ENCODE data around the gene CD109. TPM values are rescaled to one million over a fixed set of nuclear protein-coding genes. Genes with fewer than 3 reads are reported as not detected.
A peak's percentile ranks its signal among the peaks of the same experiment; 100 is the strongest.

The CD109 gene
- total and polyA plus RNA-seq, 11 donors = 1.9 to 30.5 (median 10.7) TPM

GRCh38 chr6:73733791-73734190 is 37.8 kb downstream of the CD109 start:
- H3K4me3 ChIP-seq = no peak overlapping the region
- 83 to 91% (median 88%) methylated on average over 3 to 6 of the region's 6 CpGs for WGBS, 4 donors
- no peaks in the 10 kb centered on the region for H3K9me3 ChIP-seq
- no peak overlapping the region for H3K27ac ChIP-seq
- ATAC-seq (no peak), DNase-seq (no peak)
- intact Hi-C loops (cut with DNase I) = loop anchor here in 9 of 10 donors (1.0 to 10.0 kb wide), 5 partner anchors 57 to 219 kb away; no protein-coding TSS in a partner anchor
- TF ChIP-seq POLR2A (IDR thresholded peaks at IDR 0.05) = no peak
- TF ChIP-seq, protein P1, sequence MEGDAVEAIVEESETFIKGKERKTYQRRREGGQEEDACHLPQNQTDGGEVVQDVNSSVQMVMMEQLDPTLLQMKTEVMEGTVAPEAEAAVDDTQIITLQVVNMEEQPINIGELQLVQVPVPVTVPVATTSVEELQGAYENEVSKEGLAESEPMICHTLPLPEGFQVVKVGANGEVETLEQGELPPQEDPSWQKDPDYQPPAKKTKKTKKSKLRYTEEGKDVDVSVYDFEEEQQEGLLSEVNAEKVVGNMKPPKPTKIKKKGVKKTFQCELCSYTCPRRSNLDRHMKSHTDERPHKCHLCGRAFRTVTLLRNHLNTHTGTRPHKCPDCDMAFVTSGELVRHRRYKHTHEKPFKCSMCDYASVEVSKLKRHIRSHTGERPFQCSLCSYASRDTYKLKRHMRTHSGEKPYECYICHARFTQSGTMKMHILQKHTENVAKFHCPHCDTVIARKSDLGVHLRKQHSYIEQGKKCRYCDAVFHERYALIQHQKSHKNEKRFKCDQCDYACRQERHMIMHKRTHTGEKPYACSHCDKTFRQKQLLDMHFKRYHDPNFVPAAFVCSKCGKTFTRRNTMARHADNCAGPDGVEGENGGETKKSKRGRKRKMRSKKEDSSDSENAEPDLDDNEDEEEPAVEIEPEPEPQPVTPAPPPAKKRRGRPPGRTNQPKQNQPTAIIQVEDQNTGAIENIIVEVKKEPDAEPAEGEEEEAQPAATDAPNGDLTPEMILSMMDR (IDR thresholded peaks at IDR 0.05) = no peak
- H3K36me3 ChIP-seq = peaks cover 0 to 12% (median 0%) of the 10 kb centered on the region in 9 donors
- H3K4me1 ChIP-seq = peaks cover 0 to 6% (median 0%) of the 10 kb centered on the region in 12 donors
- H3K27me3 ChIP-seq = no peaks in the 10 kb centered on the region

- no peak for ATAC-seq
- peaks cover 0 to 12% (median 0%) of the 10 kb centered on the region in 9 donors for H3K36me3 ChIP-seq
- intact Hi-C loops (cut with DNase I) = loop anchor here in 5 of 10 donors (5.0 to 10.0 kb wide), 5 partner anchors 218 to 1477 kb away; partner anchors contain the start of gene COL12A1 (in 3 of the 5)
- H3K4me3 ChIP-seq = no peak overlapping the region
- TF ChIP-seq, protein P1 (IDR thresholded peaks at IDR 0.05) = no peak
- no peak for TF ChIP-seq POLR2A (IDR thresholded peaks at IDR 0.05)
- H3K27ac ChIP-seq = no peak overlapping the region
- H3K9me3 ChIP-seq = no peaks in the 10 kb centered on the region
- peaks cover 0 to 11% (median 0%) of the 10 kb centered on the region in 12 donors for H3K4me1 ChIP-seq
- WGBS, 4 donors = 70 to 85% (median 75%) methylated on average over 2 of the region's 2 CpGs
- no peaks in the 10 kb centered on the region for H3K27me3 ChIP-seq
- DNase-seq = no peak
These were observed 38.9 kb downstream of the CD109 start for GRCh38 chr6:73734832-73735453.

DNA sequence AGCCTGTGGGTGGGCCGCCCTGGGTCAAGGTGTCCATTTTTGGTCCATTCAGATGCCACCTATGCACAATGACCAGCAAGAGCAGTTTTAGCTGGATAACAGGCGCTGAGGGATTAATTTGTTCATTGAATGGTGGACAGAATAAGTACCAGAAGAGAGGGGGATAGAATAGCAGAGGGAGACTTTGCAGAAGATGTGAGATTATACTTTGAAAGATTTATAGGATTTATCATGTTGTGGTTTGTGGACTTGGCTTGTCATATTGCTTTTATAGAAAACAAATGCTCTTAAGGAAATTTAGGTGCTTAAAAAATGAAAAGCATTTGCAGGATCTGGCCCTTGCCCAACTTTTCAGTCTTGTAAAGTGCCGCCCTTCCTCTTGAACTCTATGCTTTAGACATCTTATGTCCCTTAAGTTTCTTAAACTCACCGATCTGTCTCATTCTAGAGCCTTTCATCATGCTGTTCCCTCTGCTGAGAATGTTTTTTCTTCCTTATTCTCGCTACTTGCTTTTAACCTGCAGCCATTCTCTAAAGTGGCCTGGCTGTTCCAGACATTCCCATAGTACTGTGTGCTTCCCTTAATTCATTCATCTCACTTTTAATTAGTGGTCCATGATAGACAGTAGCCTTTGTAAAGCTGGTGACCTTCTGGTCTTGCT is 42.5 kb downstream of the CD109 start:
- no peak overlapping the region for H3K4me3 ChIP-seq
- ATAC-seq (no peak), DNase-seq (no peak)
- TF ChIP-seq, protein P1 (IDR thresholded peaks at IDR 0.05) = no peak
- no peak for TF ChIP-seq POLR2A (IDR thresholded peaks at IDR 0.05)
- peaks cover 0 to 11% (median 0%) of the 10 kb centered on the region in 12 donors for H3K4me1 ChIP-seq
- H3K27ac ChIP-seq = no peak overlapping the region
- H3K36me3 ChIP-seq = peaks cover 0 to 9% (median 0%) of the 10 kb centered on the region in 9 donors
- no peaks in the 10 kb centered on the region for H3K9me3 ChIP-seq
- intact Hi-C loops (cut with DNase I) = loop anchor here in 7 of 10 donors (2.0 to 10.0 kb wide), 5 partner anchors 224 to 1474 kb away; partner anchors contain the start of gene COL12A1 (in 3 of the 7)
- WGBS, 4 donors = 70 to 82% (median 76%) methylated on average over 5 of the region's 5 CpGs
- H3K27me3 ChIP-seq = no peaks in the 10 kb centered on the region

DNA sequence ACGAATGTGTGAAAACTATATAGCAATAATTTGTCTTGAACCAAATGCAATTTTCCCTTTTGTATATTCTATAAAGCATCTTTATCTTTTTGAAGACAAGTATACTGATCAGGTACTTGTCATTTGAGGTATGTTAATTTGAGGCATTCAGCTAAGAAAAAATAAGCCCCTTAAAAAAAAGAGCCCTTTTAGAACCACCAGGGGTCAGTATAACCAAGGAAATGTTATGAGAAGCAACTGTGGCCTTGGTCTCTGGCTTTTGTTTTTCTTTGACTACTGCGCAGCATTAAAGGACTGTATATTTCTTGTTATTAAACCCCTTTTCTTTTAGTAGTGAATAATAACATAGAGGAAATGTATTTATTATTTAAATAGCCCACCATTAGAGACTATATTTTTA is 43.1 kb downstream of the CD109 start:
- no peaks in the 10 kb centered on the region for H3K9me3 ChIP-seq
- H3K27ac ChIP-seq = no peak overlapping the region
- ATAC-seq (peak; percentile 44 to 85 (median 64)), DNase-seq (no peak)
- WGBS, 4 donors = 55 to 71% (median 60%) methylated on average over 2 of the region's 2 CpGs
- intact Hi-C loops (cut with DNase I) = loop anchor here in 7 of 10 donors (2.0 to 10.0 kb wide), 5 partner anchors 224 to 1473 kb away; partner anchors contain the start of gene COL12A1 (in 3 of the 7)
- peaks cover 0 to 9% (median 0%) of the 10 kb centered on the region in 9 donors for H3K36me3 ChIP-seq
- TF ChIP-seq, protein P1 (IDR thresholded peaks at IDR 0.05) = peak; percentile 67 to 90 (median 84)
- TF ChIP-seq POLR2A (IDR thresholded peaks at IDR 0.05) = no peak
- no peaks in the 10 kb centered on the region for H3K27me3 ChIP-seq
- peaks cover 0 to 11% (median 0%) of the 10 kb centered on the region in 12 donors for H3K4me1 ChIP-seq
- no peak overlapping the region for H3K4me3 ChIP-seq
